Measurements from ENCODE around the gene TXLNB.
"Not testable (repeated sequence)": the region's sequence is repeated elsewhere in the genome, so short reads cannot be mapped to it uniquely, and the experiment has no call there.

TXLNB gene

DNA sequence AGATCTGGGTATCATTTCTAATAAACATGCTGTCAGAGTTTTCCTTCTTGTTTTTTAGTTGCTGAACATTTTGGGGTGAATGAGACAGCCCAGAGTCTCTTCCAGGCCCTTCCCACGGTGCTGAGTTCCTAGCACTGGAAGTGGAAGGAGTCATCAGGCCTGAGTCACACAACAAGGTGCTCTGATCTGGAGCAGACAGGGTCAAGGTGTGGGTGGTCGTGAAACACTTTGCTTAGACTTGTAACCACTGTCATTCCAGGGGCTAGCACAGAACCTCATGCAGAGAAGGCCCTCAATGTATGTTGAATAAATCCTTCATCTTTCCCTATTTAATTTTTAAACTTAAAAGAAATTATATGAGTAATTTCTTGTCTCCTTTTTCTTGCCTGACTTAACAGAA, 60.6 kb downstream of the TXLNB start:
- no peak for DNase-seq

DNA sequence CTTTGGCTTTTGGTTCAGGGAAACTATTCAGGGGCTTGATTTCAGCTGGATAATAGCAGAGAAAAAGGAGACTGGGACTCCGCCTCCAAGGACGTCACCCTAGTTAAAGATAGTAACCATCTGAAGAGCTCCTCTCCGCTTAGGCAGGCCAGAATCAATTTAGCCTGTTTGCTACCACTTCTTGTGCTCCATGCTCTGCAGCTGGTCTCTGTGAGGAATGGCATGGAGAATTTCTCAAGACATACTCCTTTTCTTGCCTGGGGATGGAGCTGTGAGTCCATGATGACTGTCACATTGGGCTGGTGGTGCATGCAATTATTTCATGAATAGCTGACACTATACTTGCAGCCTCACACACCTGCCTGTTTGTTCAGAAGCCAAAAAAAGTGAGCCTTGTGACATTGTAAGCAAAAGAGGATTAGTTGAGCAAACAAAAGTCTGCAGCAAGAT, 61.4 kb downstream of the TXLNB start:
- DNase-seq, result peak; percentile 10

- not testable (repeated sequence) for DNase-seq
These were observed 63.4 kb downstream of the TXLNB start for GRCh38 chr6:139228387-139228786.

- no peak for DNase-seq
These were observed 72.1 kb downstream of the TXLNB start for GRCh38 chr6:139219746-139220145.

GRCh38 chr6:139219271-139219729, 72.5 kb downstream of the TXLNB start:
- DNase-seq, result peak; percentile 84

DNA sequence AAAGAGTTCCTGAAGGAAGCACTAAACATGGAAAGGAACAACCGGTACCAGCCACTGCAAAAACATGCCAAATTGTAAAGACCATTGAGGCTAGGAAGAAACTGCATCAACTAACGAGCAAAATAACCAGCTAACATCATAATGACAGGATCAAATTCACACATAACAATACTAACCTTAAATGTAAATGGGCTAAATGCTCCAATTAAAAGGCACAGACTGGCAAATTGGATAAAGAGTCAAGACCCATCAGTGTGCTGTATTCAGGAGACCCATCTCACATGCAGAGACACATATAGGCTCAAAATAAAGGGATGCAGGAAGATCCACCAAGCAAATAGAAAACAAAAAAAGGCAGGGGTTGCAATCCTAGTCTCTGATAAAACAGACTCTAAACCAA, 79.3 kb downstream of the TXLNB start:
- not testable (repeated sequence) for DNase-seq

GRCh38 chr6:139210766-139211165, 81.0 kb downstream of the TXLNB start:
- DNase-seq, result not testable (repeated sequence)

- DNase-seq, result no peak
These were observed 86.0 kb downstream of the TXLNB start for GRCh38 chr6:139205843-139206242.

DNA sequence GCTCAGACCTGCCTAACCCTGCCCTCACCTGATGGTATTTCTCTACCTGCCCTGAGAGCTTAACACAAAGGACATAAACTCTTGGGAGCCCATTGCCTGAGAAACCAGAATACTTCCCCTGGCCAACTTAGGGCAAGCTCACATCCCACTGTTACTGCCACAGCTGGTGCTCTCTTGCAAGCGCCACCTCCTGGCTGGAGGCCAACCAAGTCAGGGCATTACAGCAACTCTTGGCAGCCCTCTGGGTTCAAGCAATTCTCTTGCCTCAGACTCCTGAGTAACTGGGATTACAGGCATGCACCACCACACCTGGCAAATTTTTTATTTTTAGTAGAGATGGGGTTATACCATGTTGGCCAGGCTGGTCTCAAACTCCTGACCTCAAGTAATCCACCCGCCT, 86.8 kb downstream of the TXLNB start:
- no peak for DNase-seq

GRCh38 chr6:139201378-139201777, 90.4 kb downstream of the TXLNB start:
- no peak for DNase-seq

GRCh38 chr6:139198529-139199288, 93.1 kb downstream of the TXLNB start:
- DNase-seq, result no peak

DNA sequence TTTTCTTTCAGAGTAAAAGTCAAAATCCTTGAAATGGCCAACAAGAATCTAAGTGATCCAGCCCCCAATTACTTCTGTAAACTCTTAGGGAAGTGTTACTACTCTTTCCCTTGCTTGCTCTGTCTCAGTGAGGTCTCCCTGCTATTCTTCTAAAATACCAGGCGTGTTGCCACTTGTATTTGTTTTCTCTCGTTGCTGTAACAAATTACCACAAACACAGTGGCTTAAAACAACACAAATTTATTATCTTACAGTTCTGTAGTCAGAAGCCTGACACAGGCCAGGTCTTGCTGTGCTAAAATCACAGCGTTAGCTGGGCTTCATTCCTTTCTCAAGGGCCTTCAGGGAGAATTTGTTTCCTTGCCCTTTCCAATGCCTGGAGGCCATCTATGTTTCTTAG, 97.1 kb downstream of the TXLNB start:
- DNase-seq, result no peak

Data from activated CD4-positive, alpha-beta T cell treated with anti-CD3 and anti-CD28 coated beads, Interleukin-10, Interleukin-2, amounts not matched to agents 100 ng/mL and 50 ng/mL, durations not matched to agents 16 hours and 8 hours (primary cell).